HG02759 (cell line): Measurements from ENCODE around the gene DENND2A.
A peak's percentile ranks its signal among the peaks of the same experiment; 100 is the strongest.
"Not testable (repeated sequence)": the region's sequence is repeated elsewhere in the genome, so short reads cannot be mapped to it uniquely, and the experiment has no call there.

ENCODE experiments used
- ATAC-seq: cut with Tn5 transposase; IDR thresholded peaks from one replicate; pipeline ENCODE4 v1.9.1; 2021; ENCODE audit warnings: mild to moderate bottlenecking, moderate library complexity; ENCODE audit not compliant: unreplicated experiment

The DENND2A gene

GRCh38 chr7:140594131-140594691 is 46.4 kb downstream of the DENND2A start:
- ATAC-seq: no peak

- peak; percentile 80 for ATAC-seq
Observed at GRCh38 chr7:140593672-140593982, 47.0 kb downstream of the DENND2A start.

- ATAC-seq: peak; percentile 56
Observed at GRCh38 chr7:140592964-140593671, 47.5 kb downstream of the DENND2A start.

GRCh38 chr7:140591180-140591902 is 49.3 kb downstream of the DENND2A start:
- ATAC-seq: no peak

- ATAC-seq: no peak
Observed at GRCh38 chr7:140587243-140587642, 53.4 kb downstream of the DENND2A start.

- no peak for ATAC-seq
Observed at GRCh38 chr7:140586516-140586915, 54.1 kb downstream of the DENND2A start.

GRCh38 chr7:140585333-140585732 is 55.3 kb downstream of the DENND2A start:
- no peak for ATAC-seq

GRCh38 chr7:140584195-140584851 is 56.3 kb downstream of the DENND2A start:
- no peak for ATAC-seq

- ATAC-seq: no peak
Observed at GRCh38 chr7:140581411-140581810, 59.2 kb downstream of the DENND2A start.

GRCh38 chr7:140577651-140578050 is 63.0 kb downstream of the DENND2A start:
- no peak for ATAC-seq

GRCh38 chr7:140576589-140576988 is 64.0 kb downstream of the DENND2A start:
- ATAC-seq: no peak

GRCh38 chr7:140571538-140572122 is 69.0 kb downstream of the DENND2A start:
- ATAC-seq: no peak

GRCh38 chr7:140570120-140570519 is 70.5 kb downstream of the DENND2A start:
- ATAC-seq: no peak

- ATAC-seq: no peak
Observed at GRCh38 chr7:140568021-140568813, 72.4 kb downstream of the DENND2A start.

GRCh38 chr7:140566186-140566585 is 74.4 kb downstream of the DENND2A start:
- not testable (repeated sequence) for ATAC-seq

- not testable (repeated sequence) for ATAC-seq
Observed at GRCh38 chr7:140565761-140566160, 74.9 kb downstream of the DENND2A start.

- ATAC-seq: no peak
Observed at GRCh38 chr7:140564643-140565042, 76.0 kb downstream of the DENND2A start.

- no peak for ATAC-seq
Observed at GRCh38 chr7:140562926-140563481, 77.6 kb downstream of the DENND2A start.

- no peak for ATAC-seq
Observed at GRCh38 chr7:140559410-140559809, 81.2 kb downstream of the DENND2A start.

GRCh38 chr7:140557809-140558518 is 82.6 kb downstream of the DENND2A start:
- ATAC-seq: no peak
